ENCODE measurements around the gene BTG4. TPM values are rescaled to one million over a fixed set of nuclear protein-coding genes. Genes with fewer than 3 reads are reported as not detected.

BTG4 gene
- total RNA-seq, 1 donor from 2014 or later: 0.38 TPM

DNA sequence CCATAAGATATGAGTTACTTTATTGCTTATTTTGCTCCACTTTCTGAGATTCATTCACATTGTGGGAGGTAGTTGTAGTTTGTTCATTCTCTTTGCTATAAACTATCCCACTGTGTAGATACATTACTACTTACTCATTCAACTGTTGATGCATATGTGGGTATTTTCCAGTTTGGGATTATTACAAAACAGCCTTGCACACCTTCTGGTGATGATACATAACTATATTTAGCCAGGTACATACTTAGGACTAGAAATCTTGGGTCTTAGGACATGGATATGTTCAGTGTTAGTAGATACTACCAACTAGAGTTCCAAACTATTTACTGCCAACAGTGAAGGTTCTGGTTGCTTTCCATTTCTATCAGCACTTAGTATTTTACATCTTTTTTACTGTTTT lies 37.8 kb downstream of the BTG4 start:
- Histone ChIP-seq H3K4me1 (no peaks in the 10 kb centered on the region), H3K27ac (no peak overlapping the region), H3K4me3 (no peak overlapping the region), H3K27me3 (ENCODE audit: low read depth) (no peaks in the 10 kb centered on the region), H3K36me3 (no peaks in the 10 kb centered on the region), H3K9me3 (no peaks in the 10 kb centered on the region)
- TF ChIP-seq, protein P1, sequence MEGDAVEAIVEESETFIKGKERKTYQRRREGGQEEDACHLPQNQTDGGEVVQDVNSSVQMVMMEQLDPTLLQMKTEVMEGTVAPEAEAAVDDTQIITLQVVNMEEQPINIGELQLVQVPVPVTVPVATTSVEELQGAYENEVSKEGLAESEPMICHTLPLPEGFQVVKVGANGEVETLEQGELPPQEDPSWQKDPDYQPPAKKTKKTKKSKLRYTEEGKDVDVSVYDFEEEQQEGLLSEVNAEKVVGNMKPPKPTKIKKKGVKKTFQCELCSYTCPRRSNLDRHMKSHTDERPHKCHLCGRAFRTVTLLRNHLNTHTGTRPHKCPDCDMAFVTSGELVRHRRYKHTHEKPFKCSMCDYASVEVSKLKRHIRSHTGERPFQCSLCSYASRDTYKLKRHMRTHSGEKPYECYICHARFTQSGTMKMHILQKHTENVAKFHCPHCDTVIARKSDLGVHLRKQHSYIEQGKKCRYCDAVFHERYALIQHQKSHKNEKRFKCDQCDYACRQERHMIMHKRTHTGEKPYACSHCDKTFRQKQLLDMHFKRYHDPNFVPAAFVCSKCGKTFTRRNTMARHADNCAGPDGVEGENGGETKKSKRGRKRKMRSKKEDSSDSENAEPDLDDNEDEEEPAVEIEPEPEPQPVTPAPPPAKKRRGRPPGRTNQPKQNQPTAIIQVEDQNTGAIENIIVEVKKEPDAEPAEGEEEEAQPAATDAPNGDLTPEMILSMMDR (IDR thresholded peaks at IDR 0.05): no peak
- DNase-seq: no peak
- intact Hi-C loops (cut with DNase I): no loop called here
- ATAC-seq: no peak

DNA sequence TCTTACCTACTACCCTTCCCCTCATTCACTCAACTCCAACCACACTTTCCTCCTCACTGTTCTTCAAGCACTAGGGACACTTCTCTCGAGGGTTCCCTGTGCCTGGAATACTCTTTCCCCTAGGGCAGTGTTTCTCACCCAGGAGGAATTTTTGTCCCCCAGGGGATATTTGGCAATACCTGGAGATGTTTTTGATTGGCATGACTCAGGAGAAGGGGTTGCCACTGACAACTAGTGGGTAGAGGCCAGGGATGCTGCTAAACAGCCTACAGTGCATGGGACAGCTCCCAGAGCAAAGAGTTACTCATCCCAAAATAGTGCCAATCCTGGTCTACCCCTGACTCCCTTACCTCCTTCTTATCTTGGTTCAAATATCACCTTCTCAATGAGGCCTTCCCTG lies 40.0 kb downstream of the BTG4 start:
- Histone ChIP-seq H3K27ac (no peak overlapping the region), H3K4me1 (no peaks in the 10 kb centered on the region), H3K4me3 (no peak overlapping the region), H3K9me3 (no peaks in the 10 kb centered on the region), H3K36me3 (no peaks in the 10 kb centered on the region), H3K27me3 (ENCODE audit: low read depth) (no peaks in the 10 kb centered on the region)
- DNase-seq (no peak), ATAC-seq (no peak)
- TF ChIP-seq, protein P1 (IDR thresholded peaks at IDR 0.05): no peak
- intact Hi-C loops (cut with DNase I): no loop called here

- H3K4me1 ChIP-seq: no peaks in the 10 kb centered on the region
- TF ChIP-seq, protein P1 (IDR thresholded peaks at IDR 0.05): no peak
Measured at GRCh38 chr11:111469200-111469599, 43.0 kb downstream of the BTG4 start.

DNA sequence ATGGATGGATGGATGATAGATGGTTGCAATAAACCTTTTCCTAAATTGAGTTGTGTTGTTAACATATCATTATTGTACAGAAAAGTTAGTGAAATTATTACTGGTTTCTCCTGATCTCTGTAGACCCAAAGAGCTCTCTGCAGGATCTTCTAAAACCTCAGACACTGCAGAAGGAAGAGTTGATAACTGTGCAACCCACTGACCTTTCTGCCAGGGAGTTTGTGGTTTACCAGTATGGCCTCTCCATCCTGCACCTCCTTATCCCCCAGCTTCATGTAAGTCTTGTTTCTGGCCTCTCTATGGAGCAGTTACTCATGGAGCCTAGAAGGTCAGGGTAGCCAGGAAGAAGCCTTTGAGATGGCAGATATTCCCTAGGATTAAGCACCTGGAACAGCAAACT lies 45.6 kb downstream of the BTG4 start:
- Histone ChIP-seq H3K27me3 (ENCODE audit: low read depth) (no peaks in the 10 kb centered on the region), H3K4me3 (no peak overlapping the region), H3K36me3 (no peaks in the 10 kb centered on the region), H3K9me3 (no peaks in the 10 kb centered on the region), H3K27ac (no peak overlapping the region), H3K4me1 (no peaks in the 10 kb centered on the region)
- DNase-seq (no peak), ATAC-seq (no peak)
- TF ChIP-seq, protein P1 (IDR thresholded peaks at IDR 0.05): no peak
- intact Hi-C loops (cut with DNase I): no loop called here

More at GRCh38 chr11:111469200-111469599, 43.0 kb downstream of the BTG4 start:
- Histone ChIP-seq H3K27me3 (ENCODE audit: low read depth) (no peaks in the 10 kb centered on the region), H3K27ac (no peak overlapping the region), H3K9me3 (no peaks in the 10 kb centered on the region), H3K36me3 (no peaks in the 10 kb centered on the region), H3K4me3 (no peak overlapping the region)
- DNase-seq (no peak), ATAC-seq (no peak)
- intact Hi-C loops (cut with DNase I): no loop called here

GRCh38 chr11:111465400-111465799 lies 46.8 kb downstream of the BTG4 start:
- ATAC-seq (no peak), DNase-seq (no peak)
- H3K9me3 ChIP-seq: no peaks in the 10 kb centered on the region
- H3K27ac ChIP-seq: no peak overlapping the region
- intact Hi-C loops (cut with DNase I): no loop called here
- no peaks in the 10 kb centered on the region for H3K4me1 ChIP-seq
- H3K27me3 ChIP-seq (ENCODE audit: low read depth): peaks cover 10% of the 10 kb centered on the region
- H3K4me3 ChIP-seq: no peak overlapping the region
- TF ChIP-seq, protein P1 (IDR thresholded peaks at IDR 0.05): no peak
- H3K36me3 ChIP-seq: no peaks in the 10 kb centered on the region

- H3K27me3 ChIP-seq (ENCODE audit: low read depth): peaks cover 10% of the 10 kb centered on the region
- no peaks in the 10 kb centered on the region for H3K9me3 ChIP-seq
- H3K36me3 ChIP-seq: no peaks in the 10 kb centered on the region
- H3K27ac ChIP-seq: no peak overlapping the region
- DNase-seq (no peak), ATAC-seq (no peak)
- no peaks in the 10 kb centered on the region for H3K4me1 ChIP-seq
- no peak overlapping the region for H3K4me3 ChIP-seq
- TF ChIP-seq, protein P1 (IDR thresholded peaks at IDR 0.05): no peak
- intact Hi-C loops (cut with DNase I): no loop called here
Measured at GRCh38 chr11:111463276-111463675, 48.9 kb downstream of the BTG4 start.

All from lower lobe of right lung (tissue), 2 donors.